Activated naive CD4-positive, alpha-beta T cell treated with anti-CD3 and anti-CD28 coated beads, Interleukin-2, amount 10 ng/mL, durations not matched to agents 7 days and 5 days (primary cell): Measurements from ENCODE around the gene SP100.
"Not testable (repeated sequence)": the region's sequence is repeated elsewhere in the genome, so short reads cannot be mapped to it uniquely, and the experiment has no call there.

Source experiments
- CTCF ChIA-PET: fragments of 350-600 bp; sonication (Branson Sonifier 250); formaldehyde crosslinking; loops from one replicate; lab custom pipeline; 2021; ENCODE audit warnings: antibody characterized with exemption; lab: Charles Lee
- DNase-seq: peaks from one replicate; pipeline ENCODE4 v3.0.0-alpha.2; 2020
- H3K27ac Mint-ChIP-seq: one replicate; pipeline ENCODE4 v1.8.0; 2021; ENCODE audit warnings: mild to moderate bottlenecking, moderate library complexity, mixed read lengths
- H3K27me3 Mint-ChIP-seq: one replicate; pipeline ENCODE4 v1.8.0; 2021; ENCODE audit warnings: mild to moderate bottlenecking, mixed read lengths
- H3K36me3 Mint-ChIP-seq: one replicate; pipeline ENCODE4 v1.8.0; 2021; ENCODE audit warnings: mixed read lengths
- H3K4me1 Mint-ChIP-seq: one replicate; pipeline ENCODE4 v1.8.0; 2021; ENCODE audit warnings: mixed read lengths
- H3K4me3 Mint-ChIP-seq: one replicate; pipeline ENCODE4 v1.8.0; 2021; ENCODE audit warnings: mild to moderate bottlenecking, moderate library complexity, mixed read lengths
- H3K9me3 Mint-ChIP-seq: one replicate; pipeline ENCODE4 v1.8.0; 2021; ENCODE audit warnings: mixed read lengths

The SP100 gene

GRCh38 chr2:230416061-230416721, at the start of gene SP100:
Gene SP100 (plus strand): TSS chr2:230416201. CDS start chr2:230416297, 96 bp downstream.
- Mint-ChIP-seq H3K9me3 (no peaks in the 10 kb centered on the region), H3K27me3 (no peaks in the 10 kb centered on the region), H3K36me3 (peaks cover 37% of the 10 kb centered on the region), H3K4me3 (peak within 1 kb of the TSS; percentile 88), H3K4me1 (peaks cover 77% of the 10 kb centered on the region), H3K27ac (peak within 1 kb of the TSS; percentile 97)
- CTCF ChIA-PET, result interaction anchor here (2.5 kb wide), 1 partner anchor 88 kb away, joined by 7 read pairs; the partner anchor contains the start of gene SP140L
- peak; percentile 86 for DNase-seq

- peak overlapping the region; percentile 65 for H3K27ac Mint-ChIP-seq
- CTCF ChIA-PET, result no interaction called here
Measured at GRCh38 chr2:230382108-230382507, 33.9 kb upstream of the SP100 start.

GRCh38 chr2:230383453-230383852, 32.5 kb upstream of the SP100 start:
- Mint-ChIP-seq H3K4me1 (peaks cover 2% of the 10 kb centered on the region), H3K27ac (no peak overlapping the region), H3K36me3 (peaks cover 73% of the 10 kb centered on the region), H3K9me3 (no peaks in the 10 kb centered on the region), H3K27me3 (no peaks in the 10 kb centered on the region), H3K4me3 (no peak overlapping the region)
- no peak for DNase-seq
- CTCF ChIA-PET, result interaction anchor here (1.1 kb wide), 1 partner anchor 11 kb away, joined by 3 read pairs; no protein-coding TSS in a partner anchor

More at GRCh38 chr2:230382108-230382507, 33.9 kb upstream of the SP100 start:
- Mint-ChIP-seq H3K4me1 (peaks cover 2% of the 10 kb centered on the region), H3K9me3 (no peaks in the 10 kb centered on the region), H3K27me3 (no peaks in the 10 kb centered on the region), H3K4me3 (no peak overlapping the region), H3K36me3 (peaks cover 76% of the 10 kb centered on the region)
- DNase-seq, result no peak

GRCh38 chr2:230384986-230385385, 31.0 kb upstream of the SP100 start:
- no peak overlapping the region for H3K4me3 Mint-ChIP-seq
- H3K36me3 Mint-ChIP-seq, result peaks cover 79% of the 10 kb centered on the region
- H3K9me3 Mint-ChIP-seq, result no peaks in the 10 kb centered on the region
- peaks cover 2% of the 10 kb centered on the region for H3K4me1 Mint-ChIP-seq
- CTCF ChIA-PET, result no interaction called here
- DNase-seq, result no peak
- H3K27me3 Mint-ChIP-seq, result no peaks in the 10 kb centered on the region
- no peak overlapping the region for H3K27ac Mint-ChIP-seq

- Mint-ChIP-seq H3K4me3 (no peak overlapping the region), H3K36me3 (peaks cover 95% of the 10 kb centered on the region), H3K27me3 (no peaks in the 10 kb centered on the region), H3K9me3 (peaks cover 7% of the 10 kb centered on the region), H3K4me1 (no peaks in the 10 kb centered on the region), H3K27ac (no peak overlapping the region)
- CTCF ChIA-PET, result interaction anchor here (0.7 to 1.1 kb wide), 2 partner anchors 11 to 27 kb away, joined by 3 to 4 read pairs; no protein-coding TSS in a partner anchor
- no peak for DNase-seq
Measured at GRCh38 chr2:230394301-230394700, 21.7 kb upstream of the SP100 start.

GRCh38 chr2:230398698-230399097, 17.3 kb upstream of the SP100 start:
- H3K27me3 Mint-ChIP-seq, H3K4me1 Mint-ChIP-seq, H3K9me3 Mint-ChIP-seq, H3K27ac Mint-ChIP-seq, DNase-seq, H3K4me3 Mint-ChIP-seq: not testable (repeated sequence)
- CTCF ChIA-PET, result interaction anchor here (1.2 kb wide), 1 partner anchor 10 kb away, joined by 3 read pairs; no protein-coding TSS in a partner anchor
- H3K36me3 Mint-ChIP-seq, result peaks cover 85% of the 10 kb centered on the region

- Mint-ChIP-seq H3K36me3 (peaks cover 86% of the 10 kb centered on the region), H3K9me3 (peaks cover 7% of the 10 kb centered on the region), H3K4me3 (no peak overlapping the region), H3K4me1 (no peaks in the 10 kb centered on the region), H3K27ac (peak overlapping the region; percentile 42), H3K27me3 (no peaks in the 10 kb centered on the region)
- CTCF ChIA-PET, result no interaction called here
- no peak for DNase-seq
Measured at GRCh38 chr2:230400041-230400440, 16.0 kb upstream of the SP100 start.

GRCh38 chr2:230400454-230400853, 15.5 kb upstream of the SP100 start:
- CTCF ChIA-PET, result no interaction called here
- no peaks in the 10 kb centered on the region for H3K27me3 Mint-ChIP-seq
- no peaks in the 10 kb centered on the region for H3K4me1 Mint-ChIP-seq
- peak overlapping the region; percentile 42 for H3K27ac Mint-ChIP-seq
- H3K9me3 Mint-ChIP-seq, result peaks cover 7% of the 10 kb centered on the region
- no peak overlapping the region for H3K4me3 Mint-ChIP-seq
- no peak for DNase-seq
- H3K36me3 Mint-ChIP-seq, result peaks cover 86% of the 10 kb centered on the region

- H3K4me1 Mint-ChIP-seq, H3K4me3 Mint-ChIP-seq, CTCF ChIA-PET, H3K9me3 Mint-ChIP-seq, H3K27me3 Mint-ChIP-seq, DNase-seq, H3K27ac Mint-ChIP-seq: not testable (repeated sequence)
- peaks cover 86% of the 10 kb centered on the region for H3K36me3 Mint-ChIP-seq
Measured at GRCh38 chr2:230401026-230401425, 15.0 kb upstream of the SP100 start.

- H3K36me3 Mint-ChIP-seq, result peaks cover 80% of the 10 kb centered on the region
Measured at GRCh38 chr2:230403746-230404145, 12.3 kb upstream of the SP100 start.

GRCh38 chr2:230405824-230406223, 10.2 kb upstream of the SP100 start:
- DNase-seq, result no peak
- Mint-ChIP-seq H3K4me3 (no peak overlapping the region), H3K36me3 (peaks cover 63% of the 10 kb centered on the region), H3K27me3 (no peaks in the 10 kb centered on the region), H3K9me3 (no peaks in the 10 kb centered on the region), H3K4me1 (peaks cover 38% of the 10 kb centered on the region), H3K27ac (no peak overlapping the region)
- CTCF ChIA-PET, result no interaction called here

More at GRCh38 chr2:230403746-230404145, 12.3 kb upstream of the SP100 start:
- CTCF ChIA-PET, result interaction anchor here (1.3 kb wide), 1 partner anchor 14 kb away, joined by 3 read pairs; no protein-coding TSS in a partner anchor
- H3K4me1 Mint-ChIP-seq, result peaks cover 20% of the 10 kb centered on the region
- H3K4me3 Mint-ChIP-seq, result no peak overlapping the region
- H3K9me3 Mint-ChIP-seq, result no peaks in the 10 kb centered on the region
- no peak overlapping the region for H3K27ac Mint-ChIP-seq
- DNase-seq, result no peak
- no peaks in the 10 kb centered on the region for H3K27me3 Mint-ChIP-seq

- no peaks in the 10 kb centered on the region for H3K9me3 Mint-ChIP-seq
- H3K27me3 Mint-ChIP-seq, result no peaks in the 10 kb centered on the region
- H3K27ac Mint-ChIP-seq, result peak overlapping the region; percentile 24
- peaks cover 48% of the 10 kb centered on the region for H3K36me3 Mint-ChIP-seq
- no peak for DNase-seq
- no peak overlapping the region for H3K4me3 Mint-ChIP-seq
- H3K4me1 Mint-ChIP-seq, result peaks cover 61% of the 10 kb centered on the region
- CTCF ChIA-PET, result interaction anchor here (1.7 kb wide), 1 partner anchor 10 kb away, joined by 3 read pairs; no protein-coding TSS in a partner anchor
Measured at GRCh38 chr2:230408244-230408842, 7.7 kb upstream of the SP100 start.

- DNase-seq, H3K27me3 Mint-ChIP-seq, H3K27ac Mint-ChIP-seq, H3K9me3 Mint-ChIP-seq, H3K4me3 Mint-ChIP-seq: not testable (repeated sequence)
- CTCF ChIA-PET, result interaction anchor here (1.7 kb wide), 1 partner anchor 11 kb away, joined by 3 read pairs; no protein-coding TSS in a partner anchor
- Mint-ChIP-seq H3K36me3 (peaks cover 41% of the 10 kb centered on the region), H3K4me1 (peaks cover 71% of the 10 kb centered on the region)
Measured at GRCh38 chr2:230409316-230409715, 6.7 kb upstream of the SP100 start.

GRCh38 chr2:230410263-230410662, 5.7 kb upstream of the SP100 start:
- CTCF ChIA-PET, result no interaction called here
- H3K9me3 Mint-ChIP-seq, result no peaks in the 10 kb centered on the region
- peaks cover 80% of the 10 kb centered on the region for H3K4me1 Mint-ChIP-seq
- peak overlapping the region; percentile 97 for H3K27ac Mint-ChIP-seq
- H3K27me3 Mint-ChIP-seq, result no peaks in the 10 kb centered on the region
- DNase-seq, result no peak
- peaks cover 31% of the 10 kb centered on the region for H3K36me3 Mint-ChIP-seq
- peak overlapping the region; percentile 90 for H3K4me3 Mint-ChIP-seq
